Measurements from ENCODE around the gene OR5A1.

OR5A1 gene

GRCh38 chr11:59436169-59436568 is at the start of gene OR5A1:
Gene OR5A1, plus strand, starts transcription at chr11:59436469. Its CDS starts 6,700 bp downstream, at chr11:59443169.
- no peaks in the 10 kb centered on the region for H3K9me3 Mint-ChIP-seq
- H3K36me3 Mint-ChIP-seq (ENCODE audit: low read depth) = no peaks in the 10 kb centered on the region
- no peak within 1 kb of the TSS for H3K4me3 Mint-ChIP-seq
- no peaks in the 10 kb centered on the region for H3K4me1 Mint-ChIP-seq (ENCODE audit: low read depth)
- no peak within 1 kb of the TSS for H3K27ac Mint-ChIP-seq
- H3K27me3 Mint-ChIP-seq (ENCODE audit: low read depth) = peaks cover 4% of the 10 kb centered on the region
- DNase-seq (ENCODE audit: low spot score) = no peak

DNA sequence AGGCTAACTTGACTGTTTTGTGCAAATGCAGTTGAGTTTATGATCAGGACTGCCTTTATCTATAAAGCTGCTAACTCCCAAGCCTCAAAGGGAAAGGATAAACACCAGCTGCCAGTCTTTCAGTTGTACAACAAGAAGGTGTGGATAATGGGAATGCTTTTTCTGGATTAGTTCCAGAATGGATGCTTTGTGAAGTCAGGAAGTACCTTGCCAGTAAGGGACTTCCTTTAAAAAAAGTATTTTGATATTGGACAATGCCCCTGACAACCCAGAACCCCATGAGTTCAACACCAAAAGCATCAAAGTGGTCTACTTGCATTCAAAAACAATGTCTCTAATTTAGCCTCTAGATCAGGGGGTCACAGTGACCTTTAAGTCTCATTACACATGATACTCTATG is 42.1 kb upstream of the OR5A1 start:
- no peaks in the 10 kb centered on the region for H3K9me3 Mint-ChIP-seq
- no peaks in the 10 kb centered on the region for H3K27me3 Mint-ChIP-seq (ENCODE audit: low read depth)
- no peak for DNase-seq (ENCODE audit: low spot score)

GRCh38 chr11:59400461-59401261 is 35.6 kb upstream of the OR5A1 start:
- no peaks in the 10 kb centered on the region for H3K36me3 Mint-ChIP-seq (ENCODE audit: low read depth)
- no peak overlapping the region for H3K4me3 Mint-ChIP-seq
- no peaks in the 10 kb centered on the region for H3K4me1 Mint-ChIP-seq (ENCODE audit: low read depth)
- H3K27ac Mint-ChIP-seq = no peak overlapping the region
- no peak for DNase-seq (ENCODE audit: low spot score)
- peaks cover 16% of the 10 kb centered on the region for H3K9me3 Mint-ChIP-seq
- no peaks in the 10 kb centered on the region for H3K27me3 Mint-ChIP-seq (ENCODE audit: low read depth)

More for the DNA sequence above, 42.1 kb upstream of the OR5A1 start:
- H3K4me3 Mint-ChIP-seq = no peak overlapping the region
- no peaks in the 10 kb centered on the region for H3K36me3 Mint-ChIP-seq (ENCODE audit: low read depth)
- no peaks in the 10 kb centered on the region for H3K4me1 Mint-ChIP-seq (ENCODE audit: low read depth)
- H3K27ac Mint-ChIP-seq = no peak overlapping the region

GRCh38 chr11:59401262-59401552 is 35.1 kb upstream of the OR5A1 start:
- H3K36me3 Mint-ChIP-seq (ENCODE audit: low read depth) = no peaks in the 10 kb centered on the region
- no peaks in the 10 kb centered on the region for H3K4me1 Mint-ChIP-seq (ENCODE audit: low read depth)
- no peak for DNase-seq (ENCODE audit: low spot score)
- H3K4me3 Mint-ChIP-seq = no peak overlapping the region
- H3K9me3 Mint-ChIP-seq = peaks cover 16% of the 10 kb centered on the region
- H3K27me3 Mint-ChIP-seq (ENCODE audit: low read depth) = no peaks in the 10 kb centered on the region
- H3K27ac Mint-ChIP-seq = no peak overlapping the region

DNA sequence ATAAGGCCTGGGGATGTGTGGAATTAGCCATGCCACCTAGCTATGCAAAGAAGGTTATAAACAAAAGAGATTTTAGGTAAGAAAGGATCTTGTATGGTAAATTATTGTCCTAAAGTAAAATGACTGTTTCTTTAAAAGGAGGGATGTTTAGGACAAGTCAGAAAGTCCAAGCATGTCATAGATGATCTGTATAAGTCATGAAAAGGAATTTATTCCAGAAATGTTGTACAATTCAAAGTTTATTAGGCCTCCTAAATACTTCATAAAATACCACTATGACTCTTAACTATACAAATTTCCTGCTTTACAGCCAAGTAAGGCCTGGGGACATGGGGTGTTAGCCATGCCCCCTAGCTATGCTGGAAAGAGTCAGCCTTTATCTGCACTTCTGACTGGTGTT is 32.7 kb upstream of the OR5A1 start:
- H3K4me1 Mint-ChIP-seq (ENCODE audit: low read depth) = no peaks in the 10 kb centered on the region
- H3K27ac Mint-ChIP-seq = no peak overlapping the region
- no peaks in the 10 kb centered on the region for H3K36me3 Mint-ChIP-seq (ENCODE audit: low read depth)
- peaks cover 16% of the 10 kb centered on the region for H3K9me3 Mint-ChIP-seq
- no peak overlapping the region for H3K4me3 Mint-ChIP-seq
- H3K27me3 Mint-ChIP-seq (ENCODE audit: low read depth) = no peaks in the 10 kb centered on the region
- DNase-seq (ENCODE audit: low spot score) = no peak

DNA sequence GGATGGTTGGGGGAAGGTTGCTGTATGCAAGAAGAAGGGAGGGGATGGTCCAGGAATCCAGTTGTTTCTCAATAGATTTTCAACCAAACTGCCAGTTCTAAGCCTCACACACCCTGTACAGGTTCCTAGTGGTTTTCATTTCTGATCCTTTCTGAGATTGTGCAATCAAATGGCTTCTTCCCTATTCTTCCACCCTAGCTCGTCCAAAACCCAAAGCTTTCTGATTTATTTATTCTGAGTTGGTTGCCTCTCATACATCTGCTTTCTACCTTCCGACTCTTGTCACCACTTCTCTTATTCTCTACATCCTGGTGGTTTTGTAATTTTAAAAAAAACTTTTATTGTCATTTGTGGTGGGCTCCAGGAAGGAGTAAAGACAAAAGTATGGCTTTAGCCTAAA is 22.6 kb upstream of the OR5A1 start:
- no peak overlapping the region for H3K4me3 Mint-ChIP-seq
- H3K27me3 Mint-ChIP-seq (ENCODE audit: low read depth) = peaks cover 9% of the 10 kb centered on the region
- no peak overlapping the region for H3K27ac Mint-ChIP-seq
- H3K36me3 Mint-ChIP-seq (ENCODE audit: low read depth) = no peaks in the 10 kb centered on the region
- H3K9me3 Mint-ChIP-seq = no peaks in the 10 kb centered on the region
- no peak for DNase-seq (ENCODE audit: low spot score)
- H3K4me1 Mint-ChIP-seq (ENCODE audit: low read depth) = no peaks in the 10 kb centered on the region

DNA sequence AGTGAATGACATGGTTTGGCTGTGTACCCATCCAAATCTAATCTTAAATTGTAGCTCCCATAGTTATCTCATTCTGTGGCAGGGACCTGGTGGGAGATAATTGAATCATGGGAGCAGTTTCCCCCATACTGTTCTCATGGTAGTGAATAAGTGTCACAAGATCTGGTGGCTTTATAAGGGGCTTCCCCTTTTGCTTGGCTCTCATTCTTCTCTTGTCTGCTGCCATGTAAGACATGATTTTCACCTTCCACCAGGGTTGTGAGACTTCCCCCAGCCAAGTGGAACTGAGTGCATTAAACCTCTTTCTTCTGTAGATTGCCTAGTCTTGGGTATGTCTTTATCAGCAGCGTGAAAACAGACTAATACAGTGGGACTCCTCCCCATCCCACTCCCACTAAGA is 21.2 kb upstream of the OR5A1 start:
- Mint-ChIP-seq H3K27me3 (ENCODE audit: low read depth) (peaks cover 12% of the 10 kb centered on the region), H3K27ac (no peak overlapping the region), H3K4me3 (no peak overlapping the region), H3K9me3 (no peaks in the 10 kb centered on the region), H3K36me3 (ENCODE audit: low read depth) (no peaks in the 10 kb centered on the region), H3K4me1 (ENCODE audit: low read depth) (no peaks in the 10 kb centered on the region)
- DNase-seq (ENCODE audit: low spot score) = no peak

DNA sequence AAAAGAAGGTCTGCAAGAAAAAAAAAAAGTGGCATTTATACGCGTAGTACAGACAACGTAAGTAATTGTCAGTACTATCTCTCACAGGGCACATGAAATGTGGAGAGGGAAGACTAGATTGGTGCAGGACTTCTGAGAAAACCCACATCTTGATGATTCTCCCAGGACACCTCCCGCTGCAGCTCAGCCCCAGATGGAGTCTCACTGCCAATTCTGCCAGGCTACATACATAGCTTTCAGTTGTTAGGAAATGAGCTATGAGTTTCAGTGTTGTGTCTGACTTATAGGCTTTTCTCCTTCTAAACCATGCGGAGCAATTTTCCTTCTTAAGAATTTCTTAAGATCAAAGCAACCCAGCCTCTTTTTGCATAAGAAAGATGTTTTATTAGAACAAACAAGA is 19.7 kb upstream of the OR5A1 start:
- H3K27ac Mint-ChIP-seq = no peak overlapping the region

GRCh38 chr11:59417023-59417422 is 19.2 kb upstream of the OR5A1 start:
- H3K27ac Mint-ChIP-seq = no peak overlapping the region
- no peaks in the 10 kb centered on the region for H3K36me3 Mint-ChIP-seq (ENCODE audit: low read depth)
- no peak overlapping the region for H3K4me3 Mint-ChIP-seq
- H3K4me1 Mint-ChIP-seq (ENCODE audit: low read depth) = no peaks in the 10 kb centered on the region
- no peaks in the 10 kb centered on the region for H3K9me3 Mint-ChIP-seq
- no peak for DNase-seq (ENCODE audit: low spot score)
- H3K27me3 Mint-ChIP-seq (ENCODE audit: low read depth) = peaks cover 12% of the 10 kb centered on the region

More for the DNA sequence above, 19.7 kb upstream of the OR5A1 start:
- H3K27me3 Mint-ChIP-seq (ENCODE audit: low read depth) = peaks cover 12% of the 10 kb centered on the region
- DNase-seq (ENCODE audit: low spot score) = no peak
- no peaks in the 10 kb centered on the region for H3K36me3 Mint-ChIP-seq (ENCODE audit: low read depth)
- no peaks in the 10 kb centered on the region for H3K4me1 Mint-ChIP-seq (ENCODE audit: low read depth)
- H3K4me3 Mint-ChIP-seq = no peak overlapping the region
- H3K9me3 Mint-ChIP-seq = no peaks in the 10 kb centered on the region

GRCh38 chr11:59418156-59418555 is 18.1 kb upstream of the OR5A1 start:
- H3K27me3 Mint-ChIP-seq (ENCODE audit: low read depth) = peaks cover 12% of the 10 kb centered on the region

DNA sequence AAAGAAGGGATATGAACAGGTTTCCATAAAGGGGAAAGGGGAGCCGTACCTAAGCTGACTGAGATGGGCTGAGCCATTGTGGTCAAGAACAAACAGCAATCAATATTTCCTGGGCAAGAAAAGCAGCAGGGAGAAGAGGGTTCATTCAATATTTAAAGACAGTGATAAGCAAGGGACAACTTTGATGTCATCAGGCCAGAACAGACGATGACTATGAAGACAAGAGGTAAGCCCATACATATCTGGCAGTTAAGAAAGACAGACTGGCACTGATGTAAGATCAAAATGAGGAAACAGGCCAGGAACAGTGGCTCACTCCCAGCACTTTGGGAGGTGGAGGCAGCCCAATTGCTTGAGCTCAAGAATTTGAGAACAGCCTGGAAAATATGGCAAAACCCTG is 12.4 kb upstream of the OR5A1 start:
- Mint-ChIP-seq H3K4me1 (ENCODE audit: low read depth) (no peaks in the 10 kb centered on the region), H3K4me3 (no peak overlapping the region), H3K9me3 (no peaks in the 10 kb centered on the region), H3K36me3 (ENCODE audit: low read depth) (no peaks in the 10 kb centered on the region), H3K27ac (no peak overlapping the region), H3K27me3 (ENCODE audit: low read depth) (peaks cover 3% of the 10 kb centered on the region)
- no peak for DNase-seq (ENCODE audit: low spot score)

More at GRCh38 chr11:59418156-59418555, 18.1 kb upstream of the OR5A1 start:
- H3K36me3 Mint-ChIP-seq (ENCODE audit: low read depth) = no peaks in the 10 kb centered on the region
- H3K9me3 Mint-ChIP-seq = no peaks in the 10 kb centered on the region
- H3K27ac Mint-ChIP-seq = no peak overlapping the region
- no peak for DNase-seq (ENCODE audit: low spot score)
- H3K4me1 Mint-ChIP-seq (ENCODE audit: low read depth) = no peaks in the 10 kb centered on the region
- no peak overlapping the region for H3K4me3 Mint-ChIP-seq

DNA sequence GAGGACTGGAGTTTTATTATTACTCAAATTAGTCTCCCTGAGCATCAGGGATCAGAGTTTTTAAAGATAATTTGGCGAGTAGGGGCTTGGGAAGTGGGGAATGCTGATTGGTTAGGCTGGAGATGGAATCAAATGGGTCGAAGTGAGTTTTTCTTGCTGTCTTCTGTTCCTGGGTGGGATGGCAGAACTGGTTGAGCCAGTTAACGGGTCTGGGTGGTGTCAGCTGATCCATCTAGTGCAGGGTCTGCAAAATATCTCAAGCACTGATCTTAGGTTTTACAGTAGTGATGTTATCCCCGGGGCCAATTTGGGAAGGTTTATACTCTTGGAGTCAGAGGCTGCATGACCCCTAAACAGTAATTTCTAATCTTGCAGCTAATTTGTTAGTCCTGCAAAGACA is 11.1 kb upstream of the OR5A1 start:
- H3K4me3 Mint-ChIP-seq = no peak overlapping the region
- no peaks in the 10 kb centered on the region for H3K9me3 Mint-ChIP-seq
- H3K4me1 Mint-ChIP-seq (ENCODE audit: low read depth) = no peaks in the 10 kb centered on the region
- no peaks in the 10 kb centered on the region for H3K36me3 Mint-ChIP-seq (ENCODE audit: low read depth)
- H3K27me3 Mint-ChIP-seq (ENCODE audit: low read depth) = peaks cover 2% of the 10 kb centered on the region
- DNase-seq (ENCODE audit: low spot score) = no peak
- no peak overlapping the region for H3K27ac Mint-ChIP-seq

- Mint-ChIP-seq H3K4me1 (ENCODE audit: low read depth) (no peaks in the 10 kb centered on the region), H3K4me3 (no peak within 1 kb of the TSS), H3K27me3 (ENCODE audit: low read depth) (peaks cover 2% of the 10 kb centered on the region), H3K27ac (no peak within 1 kb of the TSS), H3K36me3 (ENCODE audit: low read depth) (no peaks in the 10 kb centered on the region), H3K9me3 (no peaks in the 10 kb centered on the region)
- DNase-seq (ENCODE audit: low spot score) = no peak
These were observed 9.8 kb upstream of the OR5A1 start, which contains the start of gene OR5A2 for GRCh38 chr11:59426361-59427067. Gene OR5A2, minus strand, starts transcription at chr11:59426413. Its CDS starts 3,460 bp downstream, at chr11:59422953.

DNA sequence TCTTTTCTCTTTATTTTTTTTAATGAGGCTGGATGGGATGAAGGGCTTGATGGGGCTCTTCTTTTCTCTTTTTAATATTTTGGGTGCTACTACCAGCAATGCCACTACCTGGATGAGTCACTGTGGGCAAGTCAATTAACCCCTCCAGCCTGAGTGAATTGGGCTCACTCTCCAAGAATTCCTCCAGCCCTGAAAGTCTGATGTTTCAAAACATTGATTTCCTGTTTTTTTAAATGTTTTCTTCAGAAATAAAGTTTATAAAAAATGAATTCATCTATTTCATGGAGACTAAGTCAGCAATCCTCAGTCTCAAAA is 9.2 kb upstream of the OR5A1 start:
- Mint-ChIP-seq H3K4me3 (no peak overlapping the region), H3K36me3 (ENCODE audit: low read depth) (no peaks in the 10 kb centered on the region), H3K9me3 (no peaks in the 10 kb centered on the region), H3K27ac (no peak overlapping the region), H3K4me1 (ENCODE audit: low read depth) (no peaks in the 10 kb centered on the region), H3K27me3 (ENCODE audit: low read depth) (peaks cover 4% of the 10 kb centered on the region)
- DNase-seq (ENCODE audit: low spot score) = no peak
